Mucosa of rectum (tissue), 2 donors: ENCODE results near the gene DNASE1L2.
"Not testable (repeated sequence)": the region's sequence is repeated elsewhere in the genome, so short reads cannot be mapped to it uniquely, and the experiment has no call there.

Experiments used
- H3K27ac ChIP-seq, 2 donors: one replicate each; pipeline ENCODE4 v1.7.0; 2013; ENCODE audit warnings: inconsistent platforms in 2 of 2, low read depth in 2 of 2, low read length in 2 of 2
- H3K27me3 ChIP-seq, 2 donors: one replicate each; pipeline ENCODE4 v1.7.0; 2013; ENCODE audit warnings: low read length in 2 of 2; ENCODE audit not compliant: control insufficient read depth in 2 of 2, insufficient read depth in 2 of 2
- H3K36me3 ChIP-seq, 2 donors: one replicate each; pipeline ENCODE4 v1.7.0; 2013; ENCODE audit warnings: low read length in 2 of 2; ENCODE audit not compliant: control insufficient read depth in 2 of 2, insufficient read depth in 2 of 2
- H3K4me1 ChIP-seq, 2 donors: one replicate each; pipeline ENCODE4 v1.7.0; 2013; ENCODE audit warnings: low read length in 2 of 2, mild to moderate bottlenecking in 1 of 2; ENCODE audit not compliant: control insufficient read depth in 2 of 2, insufficient read depth in 2 of 2
- H3K4me3 ChIP-seq, 2 donors: one replicate each; pipeline ENCODE4 v1.7.0; 2013; ENCODE audit warnings: low read length in 2 of 2
- H3K9ac ChIP-seq, 2 donors: one replicate each; pipeline ENCODE4 v1.7.0; 2013; ENCODE audit warnings: low read length in 2 of 2, low read depth in 1 of 2, mild to moderate bottlenecking in 1 of 2
- H3K9me3 ChIP-seq, 2 donors: one replicate each; pipeline ENCODE4 v1.7.0; 2013; ENCODE audit warnings: low read length in 2 of 2; ENCODE audit not compliant: control insufficient read depth in 2 of 2
- donor health status: healthy.
- donor health status: Normal muscosa, but diverticular disease.

The DNASE1L2 gene

GRCh38 chr16:2238150-2238837 is 2.0 kb downstream of the DNASE1L2 start:
- no peak overlapping the region for H3K9ac ChIP-seq
- H3K36me3 ChIP-seq, result peaks cover 21 to 31% of the 10 kb centered on the region in 2 donors
- H3K9me3 ChIP-seq, result no peaks in the 10 kb centered on the region
- H3K27ac ChIP-seq, result no peak overlapping the region
- peaks cover 9 to 17% of the 10 kb centered on the region in 2 donors for H3K27me3 ChIP-seq
- H3K4me3 ChIP-seq, result no peak overlapping the region
- H3K4me1 ChIP-seq, result peaks cover 11 to 14% of the 10 kb centered on the region in 2 donors

GRCh38 chr16:2238838-2239675 is 2.8 kb downstream of the DNASE1L2 start:
- Histone ChIP-seq H3K27me3 (peaks cover 9 to 17% of the 10 kb centered on the region in 2 donors), H3K27ac (no peak overlapping the region), H3K4me1 (peaks cover 11 to 14% of the 10 kb centered on the region in 2 donors), H3K9me3 (no peaks in the 10 kb centered on the region), H3K36me3 (peaks cover 16 to 35% of the 10 kb centered on the region in 2 donors), H3K4me3 (no peak overlapping the region), H3K9ac (no peak overlapping the region)

- H3K9ac ChIP-seq, H3K9me3 ChIP-seq, H3K27ac ChIP-seq, H3K4me3 ChIP-seq: not testable (repeated sequence)
- Histone ChIP-seq H3K36me3 (peaks cover 17 to 30% of the 10 kb centered on the region in 2 donors), H3K4me1 (peaks cover 11 to 12% of the 10 kb centered on the region in 2 donors), H3K27me3 (peaks cover 9 to 17% of the 10 kb centered on the region in 2 donors)
Observed at GRCh38 chr16:2240331-2240730, 4.1 kb downstream of the DNASE1L2 start.

GRCh38 chr16:2242598-2242997 is 6.4 kb downstream of the DNASE1L2 start:
- Histone ChIP-seq H3K27ac (no peak overlapping the region), H3K27me3 (peaks cover 3 to 6% of the 10 kb centered on the region in 2 donors), H3K9ac (no peak overlapping the region), H3K9me3 (no peaks in the 10 kb centered on the region), H3K4me3 (no peak overlapping the region), H3K4me1 (no peaks in the 10 kb centered on the region), H3K36me3 (peaks cover 26 to 41% of the 10 kb centered on the region in 2 donors)

- Histone ChIP-seq H3K9me3 (no peaks in the 10 kb centered on the region), H3K4me3 (no peak overlapping the region), H3K9ac (no peak overlapping the region), H3K27ac (no peak overlapping the region), H3K27me3 (peaks cover 0 to under 1% of the 10 kb centered on the region in 2 donors), H3K4me1 (no peaks in the 10 kb centered on the region), H3K36me3 (peaks cover 26 to 41% of the 10 kb centered on the region in 2 donors)
Observed at GRCh38 chr16:2243031-2243528, 6.8 kb downstream of the DNASE1L2 start.

GRCh38 chr16:2243781-2244180 is 7.5 kb downstream of the DNASE1L2 start:
- Histone ChIP-seq H3K36me3 (peaks cover 26 to 44% of the 10 kb centered on the region in 2 donors), H3K27ac (no peak overlapping the region), H3K9me3 (no peaks in the 10 kb centered on the region), H3K9ac (no peak overlapping the region), H3K4me1 (no peaks in the 10 kb centered on the region), H3K27me3 (no peaks in the 10 kb centered on the region), H3K4me3 (no peak overlapping the region)

- no peak overlapping the region for H3K9ac ChIP-seq
- no peak overlapping the region for H3K4me3 ChIP-seq
- no peaks in the 10 kb centered on the region for H3K4me1 ChIP-seq
- H3K27ac ChIP-seq, result no peak overlapping the region
- H3K9me3 ChIP-seq, result no peaks in the 10 kb centered on the region
- H3K27me3 ChIP-seq, result no peaks in the 10 kb centered on the region
- H3K36me3 ChIP-seq, result peaks cover 26 to 44% of the 10 kb centered on the region in 2 donors
Observed at GRCh38 chr16:2244301-2244700, 8.1 kb downstream of the DNASE1L2 start.

- Histone ChIP-seq H3K36me3 (peaks cover 26 to 44% of the 10 kb centered on the region in 2 donors), H3K27ac (no peak overlapping the region), H3K27me3 (no peaks in the 10 kb centered on the region), H3K9me3 (no peaks in the 10 kb centered on the region), H3K9ac (no peak overlapping the region), H3K4me3 (no peak overlapping the region), H3K4me1 (peaks cover under 1 to 3% of the 10 kb centered on the region in 2 donors)
Observed at GRCh38 chr16:2244926-2245795, 8.9 kb downstream of the DNASE1L2 start.

GRCh38 chr16:2246301-2246885 is 10.1 kb downstream of the DNASE1L2 start:
- H3K9ac ChIP-seq, result no peak overlapping the region
- H3K27ac ChIP-seq, result no peak overlapping the region
- H3K27me3 ChIP-seq, result no peaks in the 10 kb centered on the region
- no peak overlapping the region for H3K4me3 ChIP-seq
- no peaks in the 10 kb centered on the region for H3K9me3 ChIP-seq
- H3K4me1 ChIP-seq, result peaks cover 3 to 9% of the 10 kb centered on the region in 2 donors
- H3K36me3 ChIP-seq, result peaks cover 26 to 44% of the 10 kb centered on the region in 2 donors
